Heart left ventricle (tissue), 13 donors: ENCODE measurements around the gene WDPCP.

Source experiments
- POLR2A ChIP-seq, 2 donors: fragments of 450-650 bp; IDR thresholded peaks; one replicate each; pipeline ENCODE4 v1.6.1; 2017; ENCODE audit warnings: antibody characterized with exemption in 2 of 2, mild to moderate bottlenecking in 2 of 2, moderate library complexity in 2 of 2
- TF ChIP-seq, protein P1 (sequence below), 12 donors: fragments of 200-600 bp; sonication (generic) in 4 of 12; IDR thresholded peaks; one replicate each; pipeline versions ENCODE4 v1.5.0 to v1.8.0; 2018 to 2022; ENCODE audit warnings: antibody characterized with exemption in 12 of 12, mild to moderate bottlenecking in 5 of 12
- donor health status: ischemic (EF 13 %, LVEDD 7.1; RV severe dilation, severe dysfunction).
- donor health status: DM: no; HTN: yes; CAD: no.
- donor health status: DM: no; HTN: no; CAD: no.
- donor health status: ischemic (EF 25% LVEDD 6.9; RV normal size, moderate dysfunction).
- donor health status: ischemic (EF 25% LVEDD 5.7; RV mildly dilated, moderate dysfunction).
- donor health status: ischemic (EF 35%, LVEDD 5.7; RV mildly dilated, moderate dysfunction).
- donor health status: nonischemic (EF 11% LVEDD 7.7; RV severe dilation, severe dysfunction).
- donor health status: DM: yes; HTN: yes; CAD: no.
- donor health status: PGD.
- donor health status: ischemic (EF 29% LVEDD 5.4; RV normal size, mild dysfunction).
- donor health status: nonischemic (EF 23%, LVEDD 6.1; RV moderate dilation, normal function).

DNA sequence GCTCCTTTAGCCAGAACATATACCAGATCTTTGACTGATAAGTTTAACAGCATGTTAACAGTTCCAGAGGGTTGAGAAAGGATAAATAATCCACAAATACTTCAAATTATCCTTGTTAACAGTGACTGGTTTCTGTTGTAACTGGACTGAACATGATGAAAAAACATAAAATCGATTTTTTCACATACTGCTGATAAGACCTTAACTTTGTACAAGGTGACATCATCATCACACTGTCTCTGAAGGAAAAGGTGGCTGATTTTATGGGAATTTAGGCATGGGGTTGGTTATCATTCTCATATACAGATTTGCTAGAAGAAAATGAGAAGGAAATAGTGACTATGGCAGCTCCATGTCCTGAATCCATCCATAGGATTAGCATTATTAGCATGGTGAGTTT, 501.6 kb downstream of the WDPCP start:
- TF ChIP-seq POLR2A (IDR thresholded peaks at IDR 0.05): no peak
- TF ChIP-seq, protein P1, sequence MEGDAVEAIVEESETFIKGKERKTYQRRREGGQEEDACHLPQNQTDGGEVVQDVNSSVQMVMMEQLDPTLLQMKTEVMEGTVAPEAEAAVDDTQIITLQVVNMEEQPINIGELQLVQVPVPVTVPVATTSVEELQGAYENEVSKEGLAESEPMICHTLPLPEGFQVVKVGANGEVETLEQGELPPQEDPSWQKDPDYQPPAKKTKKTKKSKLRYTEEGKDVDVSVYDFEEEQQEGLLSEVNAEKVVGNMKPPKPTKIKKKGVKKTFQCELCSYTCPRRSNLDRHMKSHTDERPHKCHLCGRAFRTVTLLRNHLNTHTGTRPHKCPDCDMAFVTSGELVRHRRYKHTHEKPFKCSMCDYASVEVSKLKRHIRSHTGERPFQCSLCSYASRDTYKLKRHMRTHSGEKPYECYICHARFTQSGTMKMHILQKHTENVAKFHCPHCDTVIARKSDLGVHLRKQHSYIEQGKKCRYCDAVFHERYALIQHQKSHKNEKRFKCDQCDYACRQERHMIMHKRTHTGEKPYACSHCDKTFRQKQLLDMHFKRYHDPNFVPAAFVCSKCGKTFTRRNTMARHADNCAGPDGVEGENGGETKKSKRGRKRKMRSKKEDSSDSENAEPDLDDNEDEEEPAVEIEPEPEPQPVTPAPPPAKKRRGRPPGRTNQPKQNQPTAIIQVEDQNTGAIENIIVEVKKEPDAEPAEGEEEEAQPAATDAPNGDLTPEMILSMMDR (IDR thresholded peaks at IDR 0.05): no peak
